ENCODE results near the gene EIF3J. TPM values are rescaled to one million over a fixed set of nuclear protein-coding genes. Genes with fewer than 3 reads are reported as not detected.
A peak's percentile ranks its signal among the peaks of the same experiment; 100 is the strongest.
"Not testable (repeated sequence)": the region's sequence is repeated elsewhere in the genome, so short reads cannot be mapped to it uniquely, and the experiment has no call there.

The EIF3J gene
- polyA plus RNA-seq (ENCODE audit: insufficient read length in 3 of 3) = 100 to 1,000 TPM in 2 of 3 donors, 10 to 100 TPM in 1; 92.0 to 115 (median 109) TPM
- long read RNA-seq, donor 1, transcript EIF3J-201 (8 exons, 2,569 nt) = major isoform, 17 of 115 reads
- long read RNA-seq, donor 1, partial matches to known transcripts = 98 of 115 reads
- long read RNA-seq, donor 1, other reads (novel, unspliced or antisense) = 0 of 115 reads
- long read RNA-seq, donor 2, transcript EIF3J-201 (8 exons, 2,569 nt) = major isoform, 24 of 80 reads
- long read RNA-seq, donor 2, partial matches to known transcripts = 56 of 80 reads
- long read RNA-seq, donor 2, other reads (novel, unspliced or antisense) = 0 of 80 reads
- long read RNA-seq, donor 3, transcript EIF3J-201 (8 exons, 2,569 nt) = major isoform, 20 of 65 reads
- long read RNA-seq, donor 3, partial matches to known transcripts = 38 of 65 reads
- long read RNA-seq, donor 3, other reads (novel, unspliced or antisense) = 6 of 65 reads
- long read RNA-seq, donor 4, transcript EIF3J-201 (8 exons, 2,569 nt) = major isoform, 22 of 34 reads
- long read RNA-seq, donor 4, partial matches to known transcripts = 12 of 34 reads
- long read RNA-seq, donor 4, other reads (novel, unspliced or antisense) = 0 of 34 reads
- long read RNA-seq, donor 5, transcript EIF3J-201 (8 exons, 2,569 nt) = major isoform, 7 of 33 reads
- long read RNA-seq, donor 5, partial matches to known transcripts = 16 of 33 reads
- long read RNA-seq, donor 5, other reads (novel, unspliced or antisense) = 7 of 33 reads
- long read RNA-seq, donor 6, transcript EIF3J-201 (8 exons, 2,569 nt) = major isoform, 15 of 22 reads
- long read RNA-seq, donor 6, partial matches to known transcripts = 5 of 22 reads
- long read RNA-seq, donor 6, other reads (novel, unspliced or antisense) = 0 of 22 reads
- long read RNA-seq, donor 7, transcript EIF3J-201 (8 exons, 2,569 nt) = major isoform, 11 of 76 reads
- long read RNA-seq, donor 7, partial matches to known transcripts = 55 of 76 reads
- long read RNA-seq, donor 7, other reads (novel, unspliced or antisense) = 8 of 76 reads
- long read RNA-seq, donor 8, transcript EIF3J-201 (8 exons, 2,569 nt) = major isoform, 12 of 19 reads
- long read RNA-seq, donor 8, partial matches to known transcripts = 7 of 19 reads
- long read RNA-seq, donor 8, other reads (novel, unspliced or antisense) = 0 of 19 reads
- long read RNA-seq, donor 9, transcript EIF3J-201 (8 exons, 2,569 nt) = major isoform, 23 of 90 reads
- long read RNA-seq, donor 9, partial matches to known transcripts = 61 of 90 reads
- long read RNA-seq, donor 9, other reads (novel, unspliced or antisense) = 5 of 90 reads
- long read RNA-seq, donor 10, transcript EIF3J-201 (8 exons, 2,569 nt) = major isoform, 23 of 99 reads
- long read RNA-seq, donor 10, partial matches to known transcripts = 76 of 99 reads
- long read RNA-seq, donor 10, other reads (novel, unspliced or antisense) = 0 of 99 reads
- long read RNA-seq, donor 11, transcript EIF3J-201 (8 exons, 2,569 nt) = major isoform, 5 of 43 reads
- long read RNA-seq, donor 11, partial matches to known transcripts = 36 of 43 reads
- long read RNA-seq, donor 11, other reads (novel, unspliced or antisense) = 0 of 43 reads
- long read RNA-seq, donor 12, transcript EIF3J-201 (8 exons, 2,569 nt) = major isoform, 26 of 95 reads
- long read RNA-seq, donor 12, partial matches to known transcripts = 67 of 95 reads
- long read RNA-seq, donor 12, other reads (novel, unspliced or antisense) = 0 of 95 reads
- long read RNA-seq, donor 13, transcript EIF3J-201 (8 exons, 2,569 nt) = major isoform, 13 of 74 reads
- long read RNA-seq, donor 13, partial matches to known transcripts = 60 of 74 reads
- long read RNA-seq, donor 13, other reads (novel, unspliced or antisense) = 0 of 74 reads
- long read RNA-seq, donor 14 = 0 reads
- long read RNA-seq, donor 15 = 0 reads
- long read RNA-seq, donor 16, transcript EIF3J-201 (8 exons, 2,569 nt) = major isoform, 17 of 79 reads
- long read RNA-seq, donor 16, partial matches to known transcripts = 60 of 79 reads
- long read RNA-seq, donor 16, other reads (novel, unspliced or antisense) = 0 of 79 reads

GRCh38 chr15:44536962-44537734 is at the start of gene EIF3J:
Gene EIF3J (plus strand): TSS chr15:44537147. CDS start chr15:44537195, 48 bp downstream.
- peak; percentile 95 for DNase-seq

GRCh38 chr15:44489464-44489863 is 47.5 kb upstream of the EIF3J start:
- no peak for DNase-seq

GRCh38 chr15:44490622-44491021 is 46.3 kb upstream of the EIF3J start:
- DNase-seq = no peak

- DNase-seq = no peak
These were observed 44.9 kb upstream of the EIF3J start for GRCh38 chr15:44492040-44492439.

GRCh38 chr15:44492672-44493071 is 44.3 kb upstream of the EIF3J start:
- DNase-seq = no peak

- DNase-seq = no peak
These were observed 41.4 kb upstream of the EIF3J start for GRCh38 chr15:44495562-44495961.

GRCh38 chr15:44500555-44500954 is 36.4 kb upstream of the EIF3J start:
- DNase-seq = no peak

- DNase-seq = peak; percentile 37
These were observed 35.1 kb upstream of the EIF3J start for GRCh38 chr15:44501768-44502366.

GRCh38 chr15:44516436-44516835 is 20.5 kb upstream of the EIF3J start:
- DNase-seq = no peak

GRCh38 chr15:44519537-44519936 is 17.4 kb upstream of the EIF3J start:
- no peak for DNase-seq

- DNase-seq = no peak
These were observed 11.9 kb upstream of the EIF3J start for GRCh38 chr15:44525018-44525417.

GRCh38 chr15:44527241-44527640 is 9.7 kb upstream of the EIF3J start:
- no peak for DNase-seq

- DNase-seq = no peak
These were observed 6.9 kb upstream of the EIF3J start for GRCh38 chr15:44529864-44530604.

- DNase-seq = no peak
These were observed 6.3 kb upstream of the EIF3J start for GRCh38 chr15:44530653-44531052.

GRCh38 chr15:44532275-44532674 is 4.7 kb upstream of the EIF3J start:
- DNase-seq = not testable (repeated sequence)

- no peak for DNase-seq
These were observed 4.3 kb upstream of the EIF3J start for GRCh38 chr15:44532689-44533088.

- no peak for DNase-seq
These were observed 1.9 kb upstream of the EIF3J start for GRCh38 chr15:44535092-44535491.
